ENCODE data around the gene RTBDN.
"Not testable (repeated sequence)": the region's sequence is repeated elsewhere in the genome, so short reads cannot be mapped to it uniquely, and the experiment has no call there.

Gene RTBDN

DNA sequence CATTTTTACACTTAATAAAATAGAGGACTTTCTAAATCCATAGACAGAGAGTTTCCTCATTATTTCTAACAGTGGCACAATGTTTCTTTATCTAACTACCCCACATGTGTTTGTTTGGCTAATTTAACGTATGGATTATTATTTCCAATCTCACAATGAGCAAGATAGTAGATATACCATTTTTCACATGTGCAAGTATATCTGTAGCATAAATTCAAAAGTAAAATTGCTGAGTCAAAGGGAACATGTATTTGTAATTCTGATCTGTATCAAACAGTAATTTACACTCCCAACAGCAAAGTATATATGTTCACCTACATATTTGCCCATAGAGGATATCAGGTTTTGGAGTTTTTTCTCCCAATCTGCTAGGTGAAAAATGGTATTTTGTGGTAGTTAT, 22.3 kb upstream of the RTBDN start:
- no peak for DNase-seq (ENCODE audit: low spot score)

DNA sequence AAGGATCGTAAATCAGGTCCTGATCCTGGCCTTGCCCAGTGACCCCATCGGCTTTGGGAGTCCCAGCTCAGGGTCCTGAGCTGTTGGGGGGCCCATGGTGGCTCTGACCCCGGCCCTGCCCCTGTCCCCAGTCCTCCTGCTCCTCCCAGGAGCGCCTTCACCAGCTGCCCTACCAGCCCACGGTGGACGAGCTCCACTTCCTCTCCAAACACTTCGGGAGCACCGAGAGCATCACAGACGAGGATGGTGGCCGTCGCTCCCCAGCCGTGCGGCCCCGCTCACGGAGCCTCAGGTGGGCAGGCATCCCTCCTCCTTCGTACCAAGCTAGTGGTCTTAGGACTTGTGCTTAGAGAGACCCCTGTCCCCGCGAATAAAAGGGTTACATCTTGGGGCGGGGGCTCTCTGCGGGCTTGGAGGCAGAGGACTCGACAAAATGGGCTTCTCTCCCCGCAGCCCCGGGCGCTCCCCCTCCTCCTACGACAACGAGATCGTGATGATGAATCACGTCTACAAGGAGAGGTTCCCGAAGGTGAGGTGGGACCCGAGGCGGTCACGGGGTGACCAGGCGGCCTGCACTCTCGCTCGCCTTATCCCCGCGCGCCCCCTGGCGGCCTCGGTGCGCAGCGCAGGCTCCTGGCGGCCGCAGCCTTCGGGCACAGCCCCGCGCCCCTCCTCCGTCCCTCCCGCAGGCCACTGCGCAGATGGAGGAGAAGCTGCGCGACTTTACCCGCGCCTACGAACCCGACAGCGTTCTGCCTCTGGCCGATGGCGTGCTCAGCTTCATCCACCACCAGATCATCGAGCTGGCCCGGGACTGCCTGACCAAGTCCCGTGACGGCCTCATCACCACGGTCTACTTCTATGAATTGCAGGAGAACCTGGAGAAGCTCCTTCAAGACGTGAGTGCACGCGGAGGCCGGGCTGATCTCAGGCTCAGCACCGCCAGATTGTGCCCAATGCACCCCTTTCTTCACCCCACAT, 13.1 kb upstream of the RTBDN start:
- peak; percentile 92 for DNase-seq (ENCODE audit: low spot score)

DNA sequence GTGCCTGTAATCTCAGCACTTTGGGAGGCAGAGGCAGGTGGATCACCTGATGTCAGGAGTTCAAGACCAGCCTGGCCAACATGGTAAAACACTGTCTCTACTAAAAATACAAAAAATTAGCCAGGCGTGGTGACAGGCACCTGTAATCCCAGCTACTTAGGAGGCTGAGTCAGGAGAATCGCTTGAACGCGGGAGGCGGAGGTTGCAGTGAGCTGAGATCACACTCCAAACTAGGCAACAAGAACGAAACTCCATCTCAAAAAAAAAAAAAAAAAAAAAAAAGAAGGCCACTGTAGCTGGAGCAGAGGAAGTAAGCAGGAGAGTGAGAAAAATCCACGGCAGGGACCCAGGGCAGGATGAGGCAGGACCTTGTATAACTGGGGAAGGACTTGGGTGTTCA, 12.2 kb upstream of the RTBDN start:
- DNase-seq (ENCODE audit: low spot score): not testable (repeated sequence)

DNA sequence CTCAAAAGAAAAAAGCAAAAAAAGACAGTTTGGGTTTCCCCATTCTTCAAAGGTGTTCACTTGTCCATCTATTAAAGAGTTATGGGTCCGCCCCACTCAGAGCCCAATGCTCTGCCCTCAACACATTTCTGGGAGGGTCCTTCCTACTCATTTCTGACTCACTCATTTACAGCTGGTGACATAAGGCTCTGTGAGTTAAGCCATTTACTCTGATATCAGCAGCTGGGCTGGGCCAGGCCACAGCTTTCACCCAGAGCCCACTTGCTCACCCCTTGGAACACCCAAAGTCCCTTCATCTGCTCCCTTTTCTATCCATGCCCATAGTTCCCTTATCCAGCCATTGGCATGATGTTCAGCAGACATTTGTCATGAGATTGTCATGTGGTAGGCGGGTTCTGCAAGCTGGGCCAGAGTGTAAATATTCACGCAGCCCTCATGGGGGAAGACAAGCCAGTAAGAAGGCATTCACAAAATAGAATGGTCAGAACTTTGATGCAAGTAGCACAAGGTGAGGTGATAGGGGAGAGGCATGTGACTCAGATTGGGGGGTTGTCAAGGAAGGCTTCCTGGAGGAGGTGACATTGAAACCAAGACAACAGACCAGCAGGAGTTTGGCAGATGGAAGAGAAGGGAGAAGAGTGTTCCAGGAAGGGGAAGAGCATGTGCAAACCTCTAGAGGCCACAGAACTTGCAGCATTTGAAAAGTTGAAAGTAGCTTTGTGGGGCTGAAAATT, 9.8 kb upstream of the RTBDN start:
- no peak for DNase-seq (ENCODE audit: low spot score)

DNA sequence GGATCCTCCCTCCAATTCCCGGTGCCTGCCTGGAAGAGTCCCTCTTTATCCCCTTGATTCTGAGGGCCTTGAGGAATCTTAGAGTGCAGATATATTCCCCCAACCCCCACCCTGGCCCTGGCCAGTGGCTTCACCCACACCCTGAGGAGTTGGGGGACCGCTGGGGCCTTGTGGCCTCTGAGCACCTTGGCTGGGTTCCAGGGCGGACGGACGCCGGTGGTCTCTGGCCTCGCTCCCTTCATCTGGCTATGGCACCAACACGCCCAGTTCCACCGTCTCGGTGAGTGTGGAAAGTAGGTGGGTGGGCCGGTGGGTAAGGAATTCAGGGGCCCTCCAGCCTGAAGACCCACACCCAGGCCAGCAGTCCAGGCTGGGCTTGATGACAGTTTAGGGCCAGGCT, 8.9 kb upstream of the RTBDN start:
- no peak for DNase-seq (ENCODE audit: low spot score)

- DNase-seq (ENCODE audit: low spot score): no peak
Measured at GRCh38 chr19:12842511-12842910, 8.1 kb upstream of the RTBDN start.

DNA sequence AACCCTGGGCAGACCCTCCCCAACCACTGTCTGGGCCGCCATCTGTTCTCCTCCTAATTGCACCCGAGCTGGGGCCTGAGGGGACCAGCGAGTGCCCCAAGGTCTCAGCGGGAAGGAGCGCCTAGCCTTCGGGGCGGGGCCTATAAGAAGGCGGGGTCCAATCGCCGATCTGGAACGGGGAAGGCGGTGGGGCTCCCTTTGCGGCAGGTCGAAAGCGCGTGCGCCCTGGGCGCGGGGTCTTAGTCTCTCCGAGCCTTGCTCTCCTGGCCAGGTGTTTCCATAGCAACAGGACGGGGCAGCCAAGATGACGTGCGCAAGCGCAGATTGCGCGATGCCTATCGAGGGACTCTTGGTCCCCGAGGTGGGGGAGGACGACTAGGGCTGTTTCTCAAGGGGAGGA, 6.7 kb upstream of the RTBDN start:
- DNase-seq (ENCODE audit: low spot score): no peak

DNA sequence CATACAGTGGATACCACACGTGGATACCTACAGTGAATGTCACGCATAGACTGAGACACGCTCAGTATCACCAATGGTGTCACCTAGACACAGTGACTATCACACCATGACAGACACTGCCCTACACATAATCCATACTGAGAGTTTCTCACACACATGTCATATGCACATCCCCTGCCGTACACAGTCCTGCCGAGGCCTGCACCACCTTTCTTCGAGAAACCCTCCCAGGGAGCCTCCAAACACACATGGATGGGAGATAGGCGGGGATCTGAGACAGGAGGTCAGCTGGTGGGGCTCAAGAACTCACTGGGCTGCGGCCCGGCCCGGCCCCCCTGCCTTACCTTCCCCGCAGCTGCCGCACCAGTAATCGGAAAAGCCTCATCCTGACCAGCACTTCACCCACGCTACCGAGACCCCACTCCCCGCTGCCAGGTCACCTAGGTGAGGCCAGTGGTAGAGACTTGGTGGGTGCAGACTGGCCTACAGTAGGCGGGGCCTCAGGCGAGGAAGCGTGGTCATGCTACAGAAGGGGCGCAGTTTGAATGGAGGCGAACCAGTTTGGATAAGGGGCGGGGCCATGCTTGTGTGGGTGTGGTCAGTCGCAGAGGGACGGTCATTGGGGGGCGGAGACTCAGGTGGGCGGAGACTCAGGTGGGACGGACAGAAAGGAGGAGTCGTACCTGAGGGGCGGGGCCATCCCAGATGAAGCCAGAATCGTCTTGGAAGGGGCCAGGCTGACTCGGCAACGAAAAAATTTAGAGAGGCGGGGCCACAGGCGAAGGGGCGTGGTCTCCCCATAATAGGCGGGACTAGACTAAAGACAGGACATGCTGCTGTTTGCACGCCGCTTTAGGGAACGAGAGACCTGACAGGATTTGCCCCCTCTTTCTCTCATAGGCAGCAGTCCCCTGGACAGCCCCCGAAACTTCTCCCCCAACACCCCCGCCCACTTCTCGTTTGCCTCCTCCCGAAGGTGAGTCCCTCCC, 6.0 kb upstream of the RTBDN start:
- DNase-seq (ENCODE audit: low spot score): peak; percentile 65

GRCh38 chr19:12838886-12839756, 4.7 kb upstream of the RTBDN start:
- DNase-seq (ENCODE audit: low spot score): no peak

- peak; percentile 57 for DNase-seq (ENCODE audit: low spot score)
Measured at GRCh38 chr19:12838182-12838885, 4.0 kb upstream of the RTBDN start, which contains the start of gene MAST1. TSS of gene MAST1 (plus strand) at chr19:12838515. CDS start at chr19:12838573, 58 bp downstream.

DNA sequence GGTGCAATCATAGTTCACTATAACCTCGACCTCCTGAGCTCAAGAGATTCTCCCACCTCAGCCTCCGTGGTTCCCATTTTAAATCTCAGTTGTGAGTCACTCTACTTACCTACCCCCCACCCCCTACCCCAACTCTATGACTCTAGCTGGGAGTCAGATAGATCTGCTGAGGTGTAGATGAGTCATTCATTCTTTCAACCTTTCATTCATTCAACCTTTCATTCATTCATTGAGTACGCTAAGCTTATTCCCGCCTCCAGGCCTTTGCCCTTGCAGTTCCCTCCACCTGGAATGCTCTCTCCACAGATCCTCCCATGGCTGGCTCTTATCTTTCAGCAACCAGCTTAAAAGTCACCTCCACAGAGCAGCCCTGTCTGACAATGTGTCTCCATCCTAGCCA, 2.8 kb upstream of the RTBDN start:
- DNase-seq (ENCODE audit: low spot score): no peak

- DNase-seq (ENCODE audit: low spot score): no peak
Measured at GRCh38 chr19:12836529-12836863, 2.1 kb upstream of the RTBDN start.

GRCh38 chr19:12834976-12835757, 788 bp upstream of the RTBDN start:
- DNase-seq (ENCODE audit: low spot score): peak; percentile 49

- DNase-seq (ENCODE audit: low spot score): peak; percentile 40
Measured at GRCh38 chr19:12833738-12834565, 427 bp downstream of the RTBDN start.

DNA sequence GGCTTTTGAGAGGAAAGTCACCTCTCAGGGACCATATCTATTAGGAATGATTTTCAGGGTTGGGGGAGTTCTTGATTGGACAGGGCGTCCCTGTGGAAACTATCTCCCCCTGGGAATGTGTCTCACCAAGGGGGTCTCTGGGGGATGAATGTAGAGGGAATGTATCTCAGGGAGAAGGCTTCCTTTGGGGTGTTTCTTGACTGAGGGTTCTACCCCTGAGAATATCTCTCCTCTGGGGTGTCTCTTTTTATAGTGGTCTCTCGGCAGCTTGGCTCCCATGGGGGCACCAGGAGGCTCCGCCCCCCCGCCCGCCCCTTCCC, 1.0 kb downstream of the RTBDN start:
- no peak for DNase-seq (ENCODE audit: low spot score)

DNA sequence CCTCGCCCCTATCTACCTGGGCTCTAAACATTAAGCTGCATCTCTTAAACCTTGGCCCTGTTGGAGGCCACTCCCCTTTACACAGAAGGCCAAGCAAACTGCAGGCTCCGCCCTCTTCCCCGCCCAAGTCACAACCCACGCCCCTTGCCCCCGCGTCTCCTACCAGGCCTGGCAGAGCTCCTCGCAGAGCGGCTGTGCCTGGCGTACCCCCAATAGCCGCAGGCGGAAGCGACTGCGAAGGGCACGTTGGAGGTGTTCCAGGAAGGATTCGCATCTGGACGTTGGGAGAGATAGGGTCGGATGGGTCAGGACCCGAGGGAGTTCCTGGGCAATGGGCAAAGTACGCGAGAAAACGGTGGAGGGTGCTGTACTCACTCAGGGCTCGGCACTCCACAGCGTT, 5.9 kb downstream of the RTBDN start:
- DNase-seq (ENCODE audit: low spot score): no peak

GRCh38 chr19:12825254-12826131, 8.9 kb downstream of the RTBDN start:
- DNase-seq (ENCODE audit: low spot score): no peak

DNA sequence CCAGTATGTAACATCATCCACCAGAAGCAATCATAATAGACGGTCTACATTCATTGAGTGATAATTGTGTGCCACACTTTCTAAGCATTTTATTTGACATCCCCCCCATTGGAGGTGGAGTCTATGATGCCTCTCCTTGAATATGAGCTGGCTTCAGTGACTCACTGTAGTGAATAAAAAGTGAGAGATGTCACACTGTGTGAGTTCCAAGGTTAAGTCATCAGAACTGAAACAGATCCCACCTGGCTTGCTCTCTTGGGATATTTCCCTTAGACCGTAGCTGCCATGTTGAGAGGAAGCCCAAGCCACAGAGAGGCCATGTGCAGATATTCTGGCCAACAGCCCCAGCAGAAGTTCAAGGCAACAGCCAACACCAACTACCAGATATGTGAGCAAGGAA, 12.6 kb downstream of the RTBDN start:
- no peak for DNase-seq (ENCODE audit: low spot score)
